HG02571 (cell line): ENCODE measurements around the gene GALNT14.
"Not testable (repeated sequence)": the region's sequence is repeated elsewhere in the genome, so short reads cannot be mapped to it uniquely, and the experiment has no call there.

Experiments used
- ATAC-seq: cut with Tn5 transposase; IDR thresholded peaks from one replicate; pipeline ENCODE4 v1.9.1; 2021; ENCODE audit warnings: mild to moderate bottlenecking, moderate library complexity; ENCODE audit not compliant: unreplicated experiment

GALNT14 gene

DNA sequence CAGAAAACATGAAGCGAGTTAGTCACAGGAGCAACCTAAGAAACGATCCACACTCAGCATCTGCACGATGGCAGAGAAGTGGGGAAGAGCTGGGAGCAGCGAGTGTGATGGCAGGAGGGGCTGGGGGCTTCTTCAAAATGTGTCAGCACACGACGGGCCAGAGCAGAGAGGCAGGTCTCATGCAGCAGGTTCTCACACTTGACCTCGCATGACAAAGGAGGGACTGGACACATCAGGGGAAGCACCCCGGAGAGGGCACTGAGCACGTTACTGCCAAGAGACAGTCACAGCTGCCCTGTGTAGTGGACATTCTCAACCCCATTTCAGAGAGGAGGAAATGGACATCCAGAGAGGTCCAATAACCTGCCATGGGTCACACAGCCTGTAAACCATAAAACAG is 226.9 kb downstream of the GALNT14 start:
- ATAC-seq: no peak

DNA sequence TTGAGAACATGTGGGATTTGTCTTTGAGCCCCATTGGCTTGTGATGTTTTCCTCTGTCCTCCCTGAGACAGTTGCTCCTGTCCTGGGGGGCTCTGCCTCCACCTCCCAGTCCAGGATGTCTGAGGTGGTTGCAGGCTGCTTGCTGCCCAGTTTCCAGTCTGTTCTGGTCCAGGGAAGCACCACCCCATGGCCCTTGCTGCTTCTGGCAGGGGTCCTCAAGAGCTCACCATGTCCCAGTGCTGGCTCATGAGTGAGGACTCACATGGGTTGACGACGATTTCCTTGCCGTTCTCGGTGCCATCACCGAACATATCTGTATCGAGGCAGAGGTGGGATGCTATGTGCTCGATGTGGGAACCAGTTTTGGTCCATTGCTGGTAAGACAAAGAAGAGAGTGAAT is 227.6 kb downstream of the GALNT14 start:
- no peak for ATAC-seq

DNA sequence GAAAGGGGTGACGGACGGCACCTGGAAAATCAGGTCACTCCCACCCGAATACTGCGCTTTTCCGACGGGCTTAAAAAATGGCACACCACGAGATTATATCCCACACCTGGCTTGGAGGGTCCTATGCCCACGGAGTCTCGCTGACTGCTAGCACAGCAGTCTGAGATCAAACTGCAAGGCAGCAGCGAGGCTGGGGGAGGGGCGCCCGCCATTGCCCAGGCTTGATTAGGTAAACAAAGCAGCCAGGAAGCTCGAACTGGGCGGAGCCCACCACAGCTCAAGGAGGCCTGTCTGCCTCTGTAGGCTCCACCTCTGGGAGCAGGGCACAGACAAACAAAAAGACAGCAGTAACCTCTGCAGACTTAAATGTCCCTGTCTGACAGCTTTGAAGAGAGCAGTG is 233.8 kb downstream of the GALNT14 start:
- not testable (repeated sequence) for ATAC-seq

DNA sequence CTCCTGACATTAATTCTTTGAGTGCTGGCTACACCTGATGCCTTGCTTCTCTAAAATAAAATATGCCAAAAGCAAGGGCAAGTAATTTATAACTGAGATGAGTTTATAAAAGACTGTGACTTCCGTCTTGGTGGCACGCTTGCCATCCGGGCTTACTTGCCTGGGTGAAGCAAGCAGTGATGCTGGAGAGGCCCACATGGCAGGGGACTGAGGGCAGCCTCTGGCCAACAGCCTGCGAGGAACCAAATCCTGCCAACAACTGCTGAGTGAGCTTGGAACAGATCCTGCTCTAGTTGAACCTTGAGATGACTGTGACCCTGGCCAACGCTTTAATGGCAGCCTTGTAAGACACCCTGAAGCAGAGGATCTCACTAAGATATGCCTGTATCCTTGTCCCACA is 234.9 kb downstream of the GALNT14 start:
- ATAC-seq: no peak

DNA sequence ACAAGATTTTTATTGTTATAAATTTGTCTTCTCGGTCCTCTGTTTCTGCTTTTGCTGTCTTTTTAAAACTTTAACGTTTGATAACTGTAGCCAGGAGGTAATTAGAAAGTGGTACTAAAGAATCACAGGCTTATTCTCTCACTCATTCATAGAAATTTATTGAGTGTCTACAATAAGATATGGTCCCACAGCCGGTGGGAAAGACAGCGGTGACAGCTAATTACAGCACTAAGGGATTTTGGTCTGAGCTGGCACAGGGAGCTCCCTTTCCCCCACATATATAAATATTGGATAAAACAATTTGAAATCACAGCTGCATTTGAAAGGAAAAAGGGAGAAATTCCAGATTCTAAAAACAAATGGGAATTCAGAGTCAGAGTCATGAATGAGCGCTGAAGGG is 237.9 kb downstream of the GALNT14 start:
- ATAC-seq: no peak

DNA sequence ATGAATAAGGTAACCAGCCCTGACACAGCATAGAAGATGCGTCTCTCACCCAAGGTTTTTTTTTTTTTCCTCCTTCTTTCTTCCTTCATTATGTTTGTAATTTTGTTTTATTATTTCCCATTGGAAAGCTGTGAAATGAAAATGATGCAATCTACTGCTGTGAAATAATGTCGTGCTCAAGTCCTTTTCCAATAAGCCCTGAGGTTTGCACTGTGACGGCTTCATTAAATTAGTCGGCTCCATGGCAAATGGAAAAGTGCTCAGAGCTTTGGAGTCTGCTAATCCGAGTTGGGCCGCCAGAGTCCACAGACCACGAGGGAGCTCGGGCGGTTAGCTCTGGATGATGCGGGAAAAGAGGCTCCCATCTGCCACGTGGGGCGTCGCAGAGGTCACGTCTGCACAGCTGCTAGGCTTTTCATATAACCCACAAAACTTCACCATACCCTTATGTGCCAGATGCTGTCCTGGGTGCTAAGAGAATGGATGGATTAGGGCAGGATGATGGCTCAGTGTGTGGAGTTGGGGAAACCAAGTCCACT is 238.7 kb downstream of the GALNT14 start:
- no peak for ATAC-seq

DNA sequence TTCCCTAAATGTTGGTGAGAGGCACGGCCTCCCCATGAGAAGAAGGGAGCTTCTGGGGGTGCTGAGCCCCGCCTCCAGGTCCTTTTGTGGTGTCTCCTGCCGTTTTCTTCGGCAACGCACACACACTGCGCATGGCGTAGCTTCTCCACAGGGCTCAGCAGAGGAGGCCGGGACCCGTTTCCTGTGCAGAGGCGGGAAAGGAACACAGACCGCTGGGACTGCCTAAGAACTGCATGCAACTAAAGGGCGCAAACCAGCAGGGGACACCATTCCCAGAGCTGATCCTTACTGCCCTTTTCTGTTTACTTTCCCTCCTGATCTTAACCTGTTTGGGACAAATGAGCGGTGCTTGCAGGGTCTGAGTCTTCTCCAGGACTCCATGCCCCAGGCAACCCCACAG is 240.7 kb downstream of the GALNT14 start:
- ATAC-seq: no peak

DNA sequence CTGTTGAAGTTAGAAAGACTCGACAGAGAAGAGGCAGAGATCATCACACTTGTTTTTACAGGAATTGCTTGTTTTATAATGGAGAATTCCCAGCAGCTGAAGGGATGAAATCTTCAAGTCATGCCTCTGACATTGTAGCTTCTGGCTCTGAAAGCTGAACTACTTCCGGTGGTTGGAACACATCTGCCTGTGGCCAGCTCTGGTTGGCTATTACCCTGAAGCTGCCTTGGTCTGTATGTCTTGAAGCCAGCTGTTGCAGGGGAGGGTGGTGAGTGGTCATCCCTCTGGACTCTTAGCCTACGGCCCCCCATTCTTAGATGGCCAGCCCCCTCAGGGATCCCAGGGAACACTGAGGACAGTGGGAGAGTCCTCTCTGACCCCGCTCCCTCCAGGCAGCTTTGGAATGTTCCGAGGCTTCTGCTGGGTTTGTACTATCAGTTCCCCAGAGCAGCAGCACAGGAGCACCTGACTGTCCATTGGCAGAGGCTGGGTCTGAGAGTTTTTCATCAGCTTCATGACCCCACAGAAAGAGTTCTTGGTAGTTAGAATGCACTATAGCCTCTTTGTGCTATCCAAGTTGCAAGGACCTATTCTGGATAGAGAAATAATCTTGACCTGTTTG is 243.6 kb downstream of the GALNT14 start:
- no peak for ATAC-seq

DNA sequence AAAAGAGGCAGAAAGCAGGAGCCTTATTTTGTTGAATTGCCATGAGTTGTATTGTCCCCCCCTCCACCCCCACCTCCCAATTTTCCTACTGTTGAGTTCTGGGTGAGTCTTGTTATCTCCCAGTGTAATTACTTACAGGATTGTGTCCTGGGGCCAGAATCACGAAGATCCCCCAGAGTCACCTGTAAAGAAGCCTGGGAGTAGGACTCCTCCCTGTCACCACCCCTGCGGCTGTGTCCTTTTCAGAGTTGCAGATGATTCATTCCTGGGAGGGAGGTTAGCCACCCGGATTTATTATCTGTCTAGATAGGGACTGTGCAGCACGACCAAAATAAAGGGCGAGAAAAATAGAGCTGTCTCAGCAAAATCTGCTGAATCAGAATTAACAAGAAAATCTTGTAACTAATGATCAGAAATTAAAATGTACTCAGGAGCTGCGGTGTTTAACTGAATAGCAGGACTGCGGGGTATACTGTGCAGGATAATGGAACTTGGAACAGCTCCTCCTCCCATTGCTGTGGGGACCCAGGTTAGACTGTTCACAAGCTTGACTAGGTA is 249.3 kb downstream of the GALNT14 start:
- no peak for ATAC-seq

DNA sequence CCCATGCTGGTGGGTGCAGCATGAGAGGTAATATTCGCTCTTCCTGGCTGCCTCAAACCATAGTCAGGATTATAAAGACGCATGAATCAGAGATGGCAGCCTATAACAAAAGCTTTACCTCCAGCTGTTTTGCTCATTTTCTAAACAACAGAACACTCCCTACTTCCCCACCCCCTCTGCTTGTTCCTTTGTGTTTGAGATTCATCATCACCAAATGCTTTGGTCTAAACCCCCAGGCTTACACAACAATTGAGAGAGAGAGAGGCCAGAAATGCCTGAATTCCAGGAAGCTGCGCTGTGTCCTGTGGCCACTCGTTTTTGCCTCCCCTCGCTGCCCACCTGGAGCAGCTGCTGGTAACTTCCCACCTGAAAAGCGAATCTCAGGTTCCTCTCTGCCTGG is 252.2 kb downstream of the GALNT14 start:
- ATAC-seq: no peak

DNA sequence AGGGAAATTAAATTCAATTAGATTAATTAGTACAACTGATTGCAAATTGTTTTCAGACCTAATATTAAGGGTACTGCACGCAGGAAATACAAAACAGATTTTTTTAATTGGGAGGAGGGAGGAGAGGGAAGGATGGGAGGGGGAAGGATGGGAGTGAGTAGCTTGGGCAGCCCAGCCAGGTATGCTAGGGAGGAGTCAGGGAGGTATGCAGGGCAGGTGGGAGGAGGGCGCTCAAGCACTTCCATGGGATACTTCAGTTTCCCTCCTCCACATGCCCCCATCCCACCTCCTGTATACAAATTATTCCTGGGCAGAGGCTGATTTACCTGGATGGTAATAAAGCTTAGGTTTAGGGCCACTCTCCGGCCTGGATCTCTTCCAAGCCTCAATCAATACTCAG is 254.4 kb downstream of the GALNT14 start:
- ATAC-seq: no peak

DNA sequence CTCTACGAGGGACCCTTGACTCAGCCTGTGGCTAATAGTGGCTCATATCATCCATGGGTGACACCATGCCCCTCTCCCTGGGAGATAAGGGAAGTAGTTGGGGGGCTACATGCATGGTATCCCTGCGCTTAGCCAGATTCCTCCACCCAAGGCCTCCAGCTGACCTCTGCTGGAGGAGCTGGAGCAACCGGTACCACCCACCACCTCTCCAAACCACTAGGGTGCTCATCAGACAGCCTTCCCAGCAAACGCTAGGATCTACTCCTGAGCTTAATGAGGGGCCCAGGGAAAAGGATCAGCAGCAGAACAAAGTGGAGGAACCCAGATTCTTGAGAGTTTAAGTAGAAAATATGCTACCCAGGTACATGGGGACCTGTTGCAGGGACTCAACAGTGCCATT is 255.1 kb downstream of the GALNT14 start:
- no peak for ATAC-seq

DNA sequence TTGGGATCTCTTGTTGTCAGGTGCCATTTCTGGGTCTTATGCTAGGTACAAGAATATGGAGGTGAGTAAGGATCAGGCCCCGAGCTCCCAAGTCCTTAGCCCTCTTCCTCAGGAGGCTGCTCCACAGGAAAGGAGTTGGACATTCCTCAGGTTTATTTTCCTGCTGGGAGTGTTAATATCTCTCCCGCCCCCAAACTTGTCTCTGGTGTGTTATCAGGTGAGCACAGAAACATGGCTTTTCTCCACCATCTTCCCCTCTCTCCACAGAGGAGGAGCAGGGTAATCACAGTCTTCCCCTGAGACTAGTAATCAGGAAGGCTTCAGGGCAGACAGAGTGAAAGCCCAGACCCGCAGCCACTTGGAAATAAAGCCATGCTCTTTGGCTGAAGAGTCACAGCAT is 257.7 kb downstream of the GALNT14 start:
- ATAC-seq: no peak

DNA sequence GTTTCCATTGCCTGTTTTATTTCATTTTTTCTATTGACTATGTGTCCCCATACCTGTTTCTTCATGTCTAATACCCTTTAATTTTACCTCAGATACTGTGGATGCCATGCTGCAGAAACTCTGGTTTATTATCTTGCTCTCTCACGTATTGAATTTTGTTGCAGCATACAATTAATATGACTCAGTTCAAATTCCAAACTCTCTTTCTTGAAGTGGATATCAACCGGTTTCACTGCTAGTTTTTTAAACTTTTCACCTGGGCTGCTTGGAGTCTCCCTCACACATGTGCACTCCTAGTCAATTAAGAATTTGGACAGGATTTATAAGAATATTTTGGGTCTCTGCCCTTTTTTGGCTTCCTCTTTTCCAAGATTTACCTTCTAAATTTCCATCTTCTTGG is 260.4 kb downstream of the GALNT14 start:
- no peak for ATAC-seq

DNA sequence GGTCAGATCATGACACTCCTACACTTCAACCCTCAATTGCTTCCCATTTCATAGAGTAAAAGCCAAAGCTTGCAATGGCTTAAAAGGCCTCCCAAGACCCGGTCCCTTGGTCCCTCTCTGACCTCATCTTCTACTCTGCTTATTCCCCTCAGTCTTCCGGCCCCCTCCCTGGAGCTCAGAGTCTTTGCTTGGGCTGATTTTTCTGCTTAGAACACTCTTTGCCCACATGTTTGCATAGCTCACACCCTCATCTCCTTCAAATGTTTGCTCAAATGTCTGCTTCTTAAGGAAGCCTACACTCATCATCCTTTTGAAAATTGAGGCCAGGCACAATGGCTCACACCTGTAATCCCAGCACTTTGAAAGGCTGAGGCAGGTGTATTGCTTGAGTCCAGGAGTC is 265.4 kb downstream of the GALNT14 start:
- no peak for ATAC-seq

DNA sequence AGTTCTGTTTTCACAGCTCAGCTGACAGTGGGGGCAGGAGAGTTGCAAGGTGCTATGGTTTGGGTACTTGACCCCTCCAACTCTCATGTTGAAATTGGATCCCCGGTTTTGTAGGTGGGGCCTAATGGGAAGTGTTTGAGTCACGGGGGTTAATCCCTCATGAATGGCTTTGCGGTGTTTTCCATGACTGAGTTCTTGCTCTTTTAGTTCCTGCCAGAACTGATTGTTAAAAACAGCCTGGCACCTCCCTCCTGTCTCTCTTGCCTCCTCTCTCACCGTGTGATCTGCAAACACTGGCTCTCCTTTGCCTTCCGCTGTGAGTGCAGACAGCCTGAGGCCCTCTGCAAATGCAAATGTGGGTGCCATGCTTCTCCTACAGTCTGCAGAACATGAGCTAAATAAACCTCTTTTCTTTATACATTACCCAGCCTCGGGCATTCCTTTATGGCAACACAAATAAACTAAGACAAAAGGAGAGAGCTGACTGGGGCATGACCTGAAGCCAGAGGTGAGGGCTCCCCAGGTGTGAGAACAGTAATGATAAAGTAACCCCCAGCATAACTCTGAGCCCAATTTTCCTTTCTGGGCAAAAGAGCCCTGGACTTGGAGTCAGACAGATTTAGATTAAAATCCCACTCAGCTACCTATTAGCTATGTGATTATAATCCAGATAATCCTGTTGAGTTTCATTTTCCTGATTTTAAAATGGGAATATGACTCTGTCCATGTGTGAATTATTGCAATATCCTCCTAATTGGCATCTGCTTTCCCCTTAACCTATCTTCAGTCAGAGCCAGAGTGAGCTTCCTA is 266.1 kb downstream of the GALNT14 start:
- ATAC-seq: no peak

DNA sequence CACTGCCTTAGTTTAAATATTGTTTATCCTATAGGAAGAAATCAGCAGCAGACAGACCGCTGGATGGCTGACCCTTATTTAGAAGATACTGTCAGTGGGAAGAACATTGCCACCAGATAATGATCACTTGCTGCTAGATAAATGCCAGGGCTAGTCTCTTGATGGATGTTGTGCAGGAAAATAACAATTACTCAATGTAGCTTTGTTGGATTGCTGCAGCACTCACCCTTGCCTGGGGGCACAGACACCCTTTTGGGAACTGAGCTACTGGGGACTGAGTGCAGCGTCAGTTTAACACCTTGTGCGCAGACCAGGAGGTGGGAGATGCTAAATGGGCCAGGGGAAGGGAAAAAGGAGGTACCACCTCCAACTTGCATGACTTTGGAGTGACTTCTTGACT is 266.8 kb downstream of the GALNT14 start:
- no peak for ATAC-seq

DNA sequence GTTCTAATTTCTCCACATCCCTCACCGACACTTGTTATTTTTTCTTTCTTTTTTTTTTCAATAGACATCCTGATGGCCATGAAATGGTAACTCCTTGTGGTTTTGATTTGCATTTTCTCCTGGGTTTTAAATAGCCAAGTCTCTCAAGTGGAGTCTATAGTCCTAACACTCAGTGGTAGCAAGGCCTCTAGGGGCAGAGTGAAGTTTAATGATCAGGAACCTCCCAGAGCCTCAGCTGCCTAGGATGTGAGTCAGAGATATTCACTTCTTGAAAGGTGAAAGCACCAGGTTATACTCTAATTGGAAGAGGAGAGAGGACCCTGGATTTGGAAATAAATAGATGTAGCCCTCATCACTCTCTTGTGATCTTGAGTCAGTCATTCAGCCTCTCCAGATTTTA is 268.3 kb downstream of the GALNT14 start:
- no peak for ATAC-seq

DNA sequence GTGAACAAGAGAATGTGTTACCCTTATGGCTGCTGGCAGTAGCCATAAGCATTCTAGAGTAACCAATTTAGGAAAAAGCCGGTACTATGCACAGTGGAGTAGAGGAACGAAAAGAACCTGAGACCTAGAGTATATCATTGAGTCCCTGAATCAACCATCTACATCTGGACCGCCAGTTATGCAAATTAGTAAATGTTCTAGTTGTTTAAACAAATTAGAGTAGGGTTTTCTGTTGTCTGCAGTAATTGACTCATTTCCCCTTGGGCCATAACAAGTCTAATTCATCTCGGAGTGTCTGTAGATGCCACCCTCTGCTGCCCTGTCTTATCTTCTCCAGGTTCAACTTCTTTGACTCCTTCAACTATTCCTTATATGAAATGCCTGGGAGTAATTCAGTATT is 270.9 kb downstream of the GALNT14 start:
- no peak for ATAC-seq

DNA sequence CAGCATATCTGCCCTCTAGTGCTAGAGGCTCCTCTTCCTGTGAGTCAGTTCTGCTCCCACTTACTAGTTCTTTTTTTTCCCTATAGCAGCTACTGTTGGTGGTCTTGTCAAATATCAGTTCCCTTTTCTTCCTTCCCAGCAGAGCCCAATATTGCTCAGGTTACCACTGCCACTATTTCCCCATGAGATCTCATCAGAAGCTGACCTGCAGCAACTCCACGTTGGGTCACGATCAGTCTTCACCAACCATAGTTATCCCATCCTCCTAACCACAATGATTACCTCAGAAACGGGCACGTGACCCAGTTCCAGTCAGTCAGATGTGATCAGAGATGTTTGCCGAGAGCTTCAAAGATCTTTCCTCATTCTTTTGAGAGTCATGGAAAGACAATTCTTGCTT is 271.3 kb downstream of the GALNT14 start:
- no peak for ATAC-seq

DNA sequence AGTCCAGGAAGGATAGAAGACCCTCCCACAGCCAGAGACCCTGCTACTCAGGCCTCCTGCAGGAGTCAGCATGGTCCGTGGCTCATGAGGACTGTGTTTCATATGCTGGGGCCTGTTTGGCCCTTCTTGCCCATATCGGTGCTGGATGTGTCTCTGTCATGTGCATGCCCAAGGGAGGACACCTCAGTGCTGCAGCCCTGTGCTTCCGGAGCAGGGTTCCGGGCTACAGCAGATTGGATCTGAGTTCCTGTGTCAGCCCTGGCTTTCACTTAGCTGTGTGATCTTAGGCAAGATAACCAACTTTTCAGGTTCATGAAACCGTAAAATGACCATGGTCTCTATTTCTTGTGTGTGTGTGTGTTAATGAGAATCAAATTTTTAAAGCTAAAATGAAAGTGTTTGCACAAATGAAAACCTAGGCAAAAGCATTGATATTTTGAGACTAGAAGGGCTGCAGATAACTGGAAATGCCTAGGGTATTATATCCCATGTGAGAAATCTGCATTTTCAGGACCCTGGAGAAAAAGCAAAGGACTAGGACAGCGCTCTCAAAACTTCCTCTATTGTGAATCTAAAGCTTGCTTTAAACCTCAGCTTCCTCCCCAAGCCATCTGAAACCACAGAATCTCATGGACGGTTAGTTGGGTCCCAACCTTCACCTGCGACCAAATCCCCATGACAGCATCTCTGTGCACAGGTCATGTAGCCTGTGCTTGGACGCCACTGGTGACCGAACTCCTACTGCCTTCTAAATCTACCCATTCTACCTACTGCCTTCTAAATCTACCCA is 272.2 kb downstream of the GALNT14 start:
- ATAC-seq: no peak
